H1 (cell line): ENCODE results near the gene CEMP1. TPM values are rescaled to one million over a fixed set of nuclear protein-coding genes. Genes with fewer than 3 reads are reported as not detected.

Source experiments
- CTCF ChIA-PET: fragments of 300-600 bp; sonication (Branson Sonifier 250); formaldehyde crosslinking; loops from one replicate; lab custom pipeline; 2021; ENCODE audit not compliant: partially characterized antibody; lab: Charles Lee
- POLR2A ChIA-PET: fragments of 300-600 bp; sonication (Branson Sonifier 250); formaldehyde crosslinking; loops from one replicate; lab custom pipeline; 2021; ENCODE audit warnings: inconsistent platforms; ENCODE audit not compliant: partially characterized antibody; lab: Charles Lee
- DNase-seq, 2 experiments: peaks; one replicate each; pipeline versions ENCODE4 v3.0.0 to v3.0.0-alpha.2; 2010 to 2022; ENCODE audit warnings: low spot score in 2 of 2, low read depth in 1 of 2, mixed read lengths in 1 of 2
- FAIRE-seq: peaks from 2 replicates; lab custom pipeline; 2011; peaks lifted over from hg19 to GRCh38; lab: Jason Lieb, UNC
- H2AFZ ChIP-seq: 2 replicates; pipeline ENCODE4 v1.8.1; 2012; ENCODE audit warnings: low read length, inconsistent platforms
- H2AK5ac ChIP-seq: 2 replicates; pipeline ENCODE4 v1.6.1; 2013; ENCODE audit warnings: low read depth, low read length
- H2BK120ac ChIP-seq: replicated peaks from 2 replicates; pipeline ENCODE3; 2013; ENCODE audit warnings: low read depth, low read length, inconsistent platforms
- H2BK12ac ChIP-seq: 2 replicates; pipeline ENCODE4 v1.6.1; 2013; ENCODE audit warnings: low read depth, low read length
- H2BK15ac ChIP-seq: 2 replicates; pipeline ENCODE4 v1.6.1; 2013; ENCODE audit warnings: low read length
- H2BK20ac ChIP-seq: 2 replicates; pipeline ENCODE4 v1.6.1; 2013; ENCODE audit warnings: low read length
- H2BK5ac ChIP-seq: 2 replicates; pipeline ENCODE4 v1.6.1; 2013; ENCODE audit warnings: low read depth, low read length
- H3K14ac ChIP-seq: 2 replicates; pipeline ENCODE4 v1.6.1; 2013; ENCODE audit warnings: inconsistent platforms; ENCODE audit not compliant: insufficient read length
- H3K18ac ChIP-seq: 2 replicates; pipeline ENCODE4 v1.6.1; 2013; ENCODE audit warnings: low read length; ENCODE audit errors: extremely low read depth
- H3K23ac ChIP-seq: 2 replicates; pipeline ENCODE4 v1.6.1; 2013; ENCODE audit warnings: inconsistent platforms; ENCODE audit not compliant: insufficient read length
- H3K23me2 ChIP-seq: 2 replicates; pipeline ENCODE4 v1.6.1; 2013; ENCODE audit warnings: low read depth, low read length
- H3K27ac ChIP-seq: 2 replicates; pipeline ENCODE4 v1.6.1; 2011; ENCODE audit warnings: low read depth, low read length, inconsistent platforms
- H3K27me3 ChIP-seq, 4 experiments: replicated peaks in 1 of 4; 1 replicate in 1 of 4; 2 replicates in 3 of 4; pipeline versions ENCODE4 v1.6.1 to v1.8.1; 2011 to 2013; ENCODE audit warnings: low read length in 3 of 4, mild to moderate bottlenecking in 3 of 4, inconsistent platforms in 2 of 4, mixed read lengths in 2 of 4, moderate library complexity in 1 of 4; ENCODE audit not compliant: control insufficient read depth in 3 of 4, insufficient read depth in 3 of 4; ENCODE audit errors: extremely low read depth in 1 of 4
- H3K36me3 ChIP-seq, 4 experiments: 2 replicates each; pipeline versions ENCODE4 v1.6.1 to v1.8.1; 2011 to 2013; ENCODE audit warnings: mild to moderate bottlenecking in 4 of 4, low read length in 3 of 4, moderate library complexity in 2 of 4, control low read depth in 1 of 4, inconsistent platforms in 1 of 4; ENCODE audit not compliant: insufficient read depth in 4 of 4, control insufficient read depth in 2 of 4
- H3K4ac ChIP-seq: replicated peaks from 2 replicates; pipeline ENCODE3; 2013; ENCODE audit warnings: low read length, low read depth, mixed read lengths, inconsistent platforms; ENCODE audit not compliant: insufficient read length
- H3K4me1 ChIP-seq, 4 experiments: replicated peaks in 1 of 4; 1 replicate in 1 of 4; 2 replicates in 3 of 4; pipeline versions ENCODE4 v1.6.1 to v1.8.1; 2011 to 2013; ENCODE audit warnings: low read length in 3 of 4, inconsistent platforms in 2 of 4, mixed read lengths in 1 of 4; ENCODE audit not compliant: insufficient read depth in 4 of 4, control insufficient read depth in 3 of 4
- H3K4me2 ChIP-seq, 2 experiments: 2 replicates each; pipeline versions ENCODE4 v1.6.1 to v1.8.1; 2011 to 2013; ENCODE audit warnings: low read depth in 2 of 2, low read length in 2 of 2, control low read depth in 1 of 2, inconsistent platforms in 1 of 2, mild to moderate bottlenecking in 1 of 2; ENCODE audit not compliant: insufficient read depth in 1 of 2
- H3K4me3 ChIP-seq, 4 experiments: fragments of 200-600, 300-600 bp in 1 of 4; sonication (generic), shearing (Covaris generic), sonication (Bioruptor Twin) in 1 of 4; 2 replicates each; pipeline versions ENCODE4 v1.5.1 to v1.8.1; 2011 to 2016; ENCODE audit warnings: low read length in 4 of 4, low read depth in 3 of 4, control low read depth in 2 of 4, inconsistent platforms in 2 of 4, mild to moderate bottlenecking in 2 of 4, mixed read lengths in 1 of 4, moderate library complexity in 1 of 4; ENCODE audit not compliant: insufficient read depth in 2 of 4; ENCODE audit errors: extremely low read depth in 1 of 4
- H3K56ac ChIP-seq: replicated peaks from 2 replicates; pipeline ENCODE3; 2013; ENCODE audit warnings: low read depth, mild to moderate bottlenecking, mixed read lengths, low read length, inconsistent platforms; ENCODE audit not compliant: insufficient read length
- H3K79me1 ChIP-seq: 2 replicates; pipeline ENCODE4 v1.6.1; 2013; ENCODE audit warnings: low read depth, low read length, control low read depth
- H3K79me2 ChIP-seq, 2 experiments: 2 replicates each; pipeline versions ENCODE4 v1.6.1 to v1.8.1; 2012 to 2013; ENCODE audit warnings: low read length in 2 of 2, mild to moderate bottlenecking in 2 of 2, inconsistent platforms in 1 of 2; ENCODE audit not compliant: insufficient read depth in 2 of 2, control insufficient read depth in 1 of 2
- H3K9ac ChIP-seq, 4 experiments: replicated peaks in 1 of 4; 1 replicate in 1 of 4; 2 replicates in 3 of 4; pipeline versions ENCODE4 v1.6.1 to v1.8.1; 2011 to 2013; ENCODE audit warnings: low read depth in 3 of 4, low read length in 3 of 4, control low read depth in 2 of 4, mild to moderate bottlenecking in 2 of 4, moderate library complexity in 2 of 4, inconsistent platforms in 1 of 4; ENCODE audit errors: extremely low read depth in 1 of 4
- H3K9me3 ChIP-seq, 2 experiments: 2 replicates each; pipeline versions ENCODE4 v1.6.1 to v1.8.1; 2012 to 2013; ENCODE audit warnings: mild to moderate bottlenecking in 2 of 2, moderate library complexity in 2 of 2, control low read depth in 1 of 2, inconsistent platforms in 1 of 2, low read depth in 1 of 2, low read length in 1 of 2, mixed read lengths in 1 of 2; ENCODE audit not compliant: insufficient read depth in 2 of 2
- H4K20me1 ChIP-seq, 2 experiments: replicated peaks in 1 of 2; 2 replicates each; pipeline versions ENCODE3 to v1.8.1; 2011 to 2013; ENCODE audit warnings: inconsistent platforms in 2 of 2, low read length in 2 of 2, mild to moderate bottlenecking in 1 of 2; ENCODE audit not compliant: insufficient read depth in 2 of 2, control insufficient read depth in 1 of 2
- H4K5ac ChIP-seq: 2 replicates; pipeline ENCODE4 v1.6.1; 2013; ENCODE audit warnings: low read length, low read depth, mixed read lengths, inconsistent platforms; ENCODE audit not compliant: insufficient read length
- H4K8ac ChIP-seq: 2 replicates; pipeline ENCODE4 v1.8.0; 2013; ENCODE audit warnings: mild to moderate bottlenecking, moderate library complexity, low read length, inconsistent platforms; ENCODE audit not compliant: insufficient read depth; ENCODE audit errors: extremely low read depth
- H4K91ac ChIP-seq: replicated peaks from 2 replicates; pipeline ENCODE3; 2013; ENCODE audit warnings: low read length, mixed read lengths, inconsistent platforms; ENCODE audit not compliant: insufficient read length
- POLR2AphosphoS5 ChIP-seq: IDR thresholded peaks from 2 replicates; pipeline ENCODE4 v1.6.1; 2011; ENCODE audit warnings: low read depth, low read length
- POU5F1 ChIP-seq: IDR thresholded peaks from 2 replicates; pipeline ENCODE4 v1.6.1; 2011; ENCODE audit warnings: low read depth, mild to moderate bottlenecking, low read length, moderate library complexity
- TEAD4 ChIP-seq: IDR thresholded peaks from 2 replicates; pipeline ENCODE4 v1.6.1; 2012; ENCODE audit warnings: low read depth, low read length, inconsistent platforms, mixed read lengths
- WGBS, 2 experiments: shearing (Covaris generic) in 1 of 2; methylation state at CpG; one replicate each; pipeline versions ENCODE4 v1.1.6 to v1.1.7; 2013 to 2015; ENCODE audit warnings: low lambda C conversion rate in 2 of 2, mixed read lengths in 2 of 2, inconsistent platforms in 1 of 2, low coverage in 1 of 2, missing lambda C conversion rate in 1 of 2; ENCODE audit not compliant: insufficient replicate concordance in 2 of 2, insufficient coverage in 1 of 2, insufficient read length in 1 of 2; ENCODE audit errors: extremely low coverage in 1 of 2, missing lambda C conversion rate in 1 of 2; 5-methylcytosine and 5-hydroxymethylcytosine counted together
- polyA plus RNA-seq, 7 experiments: library from polyadenylated mRNA; depleted of rRNA in 3 of 7; stranded (reverse) in 5 of 7; unstranded in 2 of 7; fragments of >200 nt in 5 of 7; fragments of 200-250 nt in 2 of 7; gene quantifications; 1 replicate in 5 of 7; 2 replicates in 1 of 7; 4 replicates in 1 of 7; pipeline versions ENCODE4 v1.2.1 to v1.2.3, GENCODE V29; 2011 to 2013; ENCODE audit warnings: missing spikeins in 2 of 7, mixed read lengths in 2 of 7
- total RNA-seq: library from RNA; stranded (reverse); fragmentation: NEBNext Ultra II Directional; extraction: Animal tissue kit (Norgen Biotek cat#: 25700); gene quantifications from 2 replicates; pipeline ENCODE4 v1.2.1, GENCODE V29; 2021

CEMP1 gene
- total and polyA plus RNA-seq, 2 of the 8 experiments (the other 6 are each of a cell fraction or from before 2014, with no cell fraction given) = not detected

DNA sequence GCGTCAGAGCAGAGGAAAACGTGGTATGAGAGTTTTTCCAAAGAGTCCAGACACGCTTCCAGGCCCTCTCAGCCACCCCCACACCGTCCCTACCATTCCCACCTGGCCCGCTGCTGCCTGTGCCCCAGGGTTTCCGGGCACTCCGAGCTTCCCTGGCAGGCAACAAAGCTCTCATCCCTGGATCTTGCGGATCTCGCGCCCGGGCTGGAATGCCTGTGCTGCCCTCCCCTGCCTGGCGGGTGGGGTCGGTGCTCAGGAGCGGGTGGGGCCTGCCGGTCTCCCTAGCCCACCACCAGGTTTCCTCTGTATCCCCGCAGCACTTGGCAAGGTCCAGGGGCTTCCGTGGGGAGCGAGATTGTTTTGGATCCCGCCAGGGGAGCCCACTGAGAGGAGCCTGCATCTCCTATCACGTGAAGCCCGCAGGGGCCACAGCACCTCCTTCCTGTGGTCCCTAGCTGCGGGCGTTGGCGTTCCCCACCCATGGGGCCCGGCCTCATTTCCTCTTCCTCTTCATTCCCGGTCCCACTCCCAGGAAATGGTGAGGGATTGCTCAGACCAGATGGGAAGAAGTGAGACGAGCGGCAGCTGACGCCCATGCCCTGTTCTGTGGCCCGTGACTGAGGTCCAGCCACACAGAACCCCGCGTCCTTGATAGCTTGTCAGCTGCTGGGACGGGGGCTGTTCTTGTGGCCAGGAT lies 45.2 kb downstream of the CEMP1 start:
- peaks cover 0 to 2% of the 10 kb centered on the region in 2 experiments; a peak in 1 of 4 replicates for H3K79me2 ChIP-seq
- CTCF ChIA-PET = interaction anchor here (0.6 to 3.6 kb wide), 9 partner anchors 10 to 346 kb away, joined by 3 to 32 read pairs (median 3); partner anchors contain the start of genes ATP6V0C and TBC1D24
- H4K20me1 ChIP-seq = peaks cover 0 to 15% of the 10 kb centered on the region in 2 experiments
- no peak overlapping the region for H3K14ac ChIP-seq
- H3K23me2 ChIP-seq = no peaks in the 10 kb centered on the region
- TF ChIP-seq TEAD4 (no peak), POU5F1 (no peak), POLR2AphosphoS5 (no peak)
- H4K5ac ChIP-seq = no peak overlapping the region
- WGBS, 2 experiments = 92% methylated on average over 31 of the region's 33 CpGs; no CpG with 5 or more reads in 1 of the 2 experiments
- H3K4ac ChIP-seq = no peak overlapping the region
- no peak overlapping the region for H4K8ac ChIP-seq
- H3K27ac ChIP-seq = no peak overlapping the region
- no peak overlapping the region for H2BK15ac ChIP-seq
- no peaks in the 10 kb centered on the region for H3K9me3 ChIP-seq
- H3K79me1 ChIP-seq = peaks cover 17% of the 10 kb centered on the region
- DNase-seq (no peak), FAIRE-seq (no peak)
- H3K36me3 ChIP-seq = no peaks in the 10 kb centered on the region
- H3K4me1 ChIP-seq = peaks cover 0 to 3% (median 0%) of the 10 kb centered on the region in 4 experiments; a peak in 1 of 7 replicates
- H3K18ac ChIP-seq = no peak overlapping the region
- H2BK5ac ChIP-seq = no peak overlapping the region
- H3K27me3 ChIP-seq = no peaks in the 10 kb centered on the region; a peak in 1 of 7 replicates
- no peak overlapping the region for H2BK12ac ChIP-seq
- no peak overlapping the region for H3K9ac ChIP-seq
- H3K4me2 ChIP-seq = no peak overlapping the region
- H3K56ac ChIP-seq = no peak overlapping the region
- H3K23ac ChIP-seq = no peak overlapping the region
- H2AFZ ChIP-seq = no peak overlapping the region
- no peak overlapping the region for H3K4me3 ChIP-seq
- no peak overlapping the region for H4K91ac ChIP-seq
- no peak overlapping the region for H2BK120ac ChIP-seq
- H2BK20ac ChIP-seq = no peak overlapping the region
- POLR2A ChIA-PET = interaction anchor here (0.8 to 1.7 kb wide), 4 partner anchors 15 to 117 kb away, joined by 3 to 4 read pairs (median 4); partner anchors contain the start of genes AMDHD2, NTN3 and TEDC2
- H2AK5ac ChIP-seq = no peak overlapping the region
